Upper lobe of left lung (tissue), 4 donors: ENCODE data around the gene ANO2.

Source experiments
- EP300 ChIP-seq, 4 donors: sonication (generic); formaldehyde crosslinking; IDR thresholded peaks; one replicate each; pipeline ENCODE4 v1.5.1; 2017; ENCODE audit warnings: antibody characterized with exemption in 4 of 4, control low read depth in 2 of 4
- TF ChIP-seq, protein P1 (sequence below), 6 experiments: fragments of 450-650 bp in 4 of 6; fragments of 200-600 bp in 2 of 6; sonication (generic) in 2 of 6; IDR thresholded peaks; one replicate each; pipeline ENCODE4 v1.5.1; 2016 to 2019; ENCODE audit warnings: antibody characterized with exemption in 6 of 6

DNA sequence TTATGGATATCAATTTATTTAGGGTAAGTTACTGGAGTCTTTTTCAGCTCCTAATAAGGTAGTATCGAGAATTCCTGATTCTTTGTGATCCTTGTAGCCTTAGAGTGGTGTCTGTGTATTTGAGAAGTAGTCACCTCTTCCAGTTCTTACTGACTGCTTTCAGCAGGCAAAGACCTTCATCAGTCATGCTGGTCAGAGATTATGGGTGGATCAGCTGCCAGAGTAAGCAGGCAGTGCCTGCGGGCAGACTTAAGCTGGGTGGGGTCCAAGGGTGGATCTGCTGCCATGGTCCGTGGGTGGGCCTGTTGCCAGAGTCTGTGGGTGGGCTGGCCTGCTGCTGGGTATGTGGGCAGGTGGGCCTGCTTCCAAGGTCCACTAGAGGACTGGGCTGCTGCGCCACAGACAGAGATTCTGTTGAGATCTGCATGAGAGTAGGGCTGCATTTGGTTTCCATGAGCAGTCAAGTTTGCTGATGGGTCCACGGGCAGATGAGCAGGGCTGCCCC lies 188.7 kb downstream of the ANO2 start:
- TF ChIP-seq, protein P1, sequence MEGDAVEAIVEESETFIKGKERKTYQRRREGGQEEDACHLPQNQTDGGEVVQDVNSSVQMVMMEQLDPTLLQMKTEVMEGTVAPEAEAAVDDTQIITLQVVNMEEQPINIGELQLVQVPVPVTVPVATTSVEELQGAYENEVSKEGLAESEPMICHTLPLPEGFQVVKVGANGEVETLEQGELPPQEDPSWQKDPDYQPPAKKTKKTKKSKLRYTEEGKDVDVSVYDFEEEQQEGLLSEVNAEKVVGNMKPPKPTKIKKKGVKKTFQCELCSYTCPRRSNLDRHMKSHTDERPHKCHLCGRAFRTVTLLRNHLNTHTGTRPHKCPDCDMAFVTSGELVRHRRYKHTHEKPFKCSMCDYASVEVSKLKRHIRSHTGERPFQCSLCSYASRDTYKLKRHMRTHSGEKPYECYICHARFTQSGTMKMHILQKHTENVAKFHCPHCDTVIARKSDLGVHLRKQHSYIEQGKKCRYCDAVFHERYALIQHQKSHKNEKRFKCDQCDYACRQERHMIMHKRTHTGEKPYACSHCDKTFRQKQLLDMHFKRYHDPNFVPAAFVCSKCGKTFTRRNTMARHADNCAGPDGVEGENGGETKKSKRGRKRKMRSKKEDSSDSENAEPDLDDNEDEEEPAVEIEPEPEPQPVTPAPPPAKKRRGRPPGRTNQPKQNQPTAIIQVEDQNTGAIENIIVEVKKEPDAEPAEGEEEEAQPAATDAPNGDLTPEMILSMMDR (IDR thresholded peaks at IDR 0.05): no peak
- no peak for TF ChIP-seq EP300 (IDR thresholded peaks at IDR 0.05)
